Measurements from ENCODE around the gene ASXL3. TPM values are rescaled to one million over a fixed set of nuclear protein-coding genes. Genes with fewer than 3 reads are reported as not detected.

Gene ASXL3
- total and polyA plus RNA-seq, 7 experiments from 2014 or later = not detected

GRCh38 chr18:33710269-33710668 lies 132.2 kb downstream of the ASXL3 start:
- Histone ChIP-seq H3K27ac (ENCODE audit: low read depth, low read length) (no peak overlapping the region), H3K4me1 (ENCODE audit: control insufficient read depth in 2 of 2, insufficient read depth in 2 of 2, low read length in 2 of 2) (no peaks in the 10 kb centered on the region), H3K36me3 (ENCODE audit: control insufficient read depth in 2 of 3, insufficient read depth in 3 of 3, low read length in 3 of 3) (no peaks in the 10 kb centered on the region), H3K9me3 (ENCODE audit: control insufficient read depth in 2 of 3, low read length in 3 of 3) (no peaks in the 10 kb centered on the region), H3K27me3 (ENCODE audit: control insufficient read depth in 2 of 2, insufficient read depth in 2 of 2, low read length in 2 of 2) (no peaks in the 10 kb centered on the region), H3K4me3 (ENCODE audit: low read length) (no peak overlapping the region)
- ATAC-seq (no peak), DNase-seq (no peak)
- Mint-ChIP-seq H3K4me1 (no peaks in the 10 kb centered on the region), H3K4me3 (no peak overlapping the region), H3K36me3 (peaks cover 0 to 3% (median 0%) of the 10 kb centered on the region in 5 donors), H3K27ac (no peak overlapping the region), H3K27me3 (no peaks in the 10 kb centered on the region), H3K9me3 (peaks cover 0 to 11% (median 4%) of the 10 kb centered on the region in 11 donors)
- ChIA-PET POLR2A (no interaction called here), CTCF (interaction anchor here (0.7 kb wide), 1 partner anchor 18 kb away, joined by 5 read pairs; no protein-coding TSS in a partner anchor)
- intact Hi-C loops (cut with micrococcal nuclease) = no loop called here

DNA sequence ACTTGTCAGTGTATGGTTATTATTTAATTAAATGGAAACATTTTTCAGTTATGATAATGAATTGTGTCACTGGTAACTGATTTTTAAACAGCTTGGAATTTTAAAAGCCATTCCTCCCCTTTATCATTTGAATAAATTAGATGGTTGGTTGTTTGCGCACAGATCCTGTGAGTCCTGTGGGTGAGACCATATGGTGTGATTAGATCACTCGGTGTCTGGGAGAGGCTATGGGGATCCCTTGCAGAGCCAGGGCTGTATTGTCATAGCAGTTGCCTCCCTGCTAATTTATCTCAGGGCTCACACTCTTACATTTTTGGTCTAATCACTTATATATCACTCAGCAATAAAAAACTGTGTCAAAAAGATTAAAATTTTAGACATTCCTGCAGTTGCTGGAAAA lies 133.5 kb downstream of the ASXL3 start:
- intact Hi-C loops (cut with micrococcal nuclease) = no loop called here
- H3K27me3 ChIP-seq (ENCODE audit: control insufficient read depth in 2 of 2, insufficient read depth in 2 of 2, low read length in 2 of 2) = no peaks in the 10 kb centered on the region
- Mint-ChIP-seq H3K4me3 (no peak overlapping the region), H3K27ac (no peak overlapping the region), H3K27me3 (no peaks in the 10 kb centered on the region), H3K4me1 (no peaks in the 10 kb centered on the region), H3K9me3 (peaks cover 0 to 11% (median 4%) of the 10 kb centered on the region in 11 donors), H3K36me3 (peaks cover 0 to 3% (median 0%) of the 10 kb centered on the region in 5 donors)
- CTCF ChIA-PET = no interaction called here
- no peaks in the 10 kb centered on the region for H3K36me3 ChIP-seq (ENCODE audit: control insufficient read depth in 2 of 3, insufficient read depth in 3 of 3, low read length in 3 of 3)
- H3K27ac ChIP-seq (ENCODE audit: low read depth, low read length) = no peak overlapping the region
- ATAC-seq (no peak), DNase-seq (no peak)
- no peaks in the 10 kb centered on the region for H3K9me3 ChIP-seq (ENCODE audit: control insufficient read depth in 2 of 3, low read length in 3 of 3)
- POLR2A ChIA-PET = no interaction called here
- H3K4me3 ChIP-seq (ENCODE audit: low read length) = no peak overlapping the region
- no peaks in the 10 kb centered on the region for H3K4me1 ChIP-seq (ENCODE audit: control insufficient read depth in 2 of 2, insufficient read depth in 2 of 2, low read length in 2 of 2)

- ATAC-seq = no peak
- H3K9me3 Mint-ChIP-seq = peaks cover 0 to 11% (median 4%) of the 10 kb centered on the region in 11 donors
- no peaks in the 10 kb centered on the region for H3K27me3 ChIP-seq (ENCODE audit: control insufficient read depth in 2 of 2, insufficient read depth in 2 of 2, low read length in 2 of 2)
- H3K4me1 Mint-ChIP-seq = no peaks in the 10 kb centered on the region
- H3K4me1 ChIP-seq (ENCODE audit: control insufficient read depth in 2 of 2, insufficient read depth in 2 of 2, low read length in 2 of 2) = no peaks in the 10 kb centered on the region
- intact Hi-C loops (cut with micrococcal nuclease) = no loop called here
- POLR2A ChIA-PET = no interaction called here
- H3K27me3 Mint-ChIP-seq = no peaks in the 10 kb centered on the region
- H3K4me3 ChIP-seq (ENCODE audit: low read length) = no peak overlapping the region
- CTCF ChIA-PET = interaction anchor here (0.6 kb wide), 1 partner anchor 171 kb away, joined by 3 read pairs; no protein-coding TSS in a partner anchor
- H3K36me3 Mint-ChIP-seq = peaks cover 0 to 3% (median 0%) of the 10 kb centered on the region in 5 donors
- DNase-seq = no peak
- no peak overlapping the region for H3K27ac Mint-ChIP-seq
- H3K4me3 Mint-ChIP-seq = no peak overlapping the region
- no peaks in the 10 kb centered on the region for H3K9me3 ChIP-seq (ENCODE audit: control insufficient read depth in 2 of 3, low read length in 3 of 3)
- no peaks in the 10 kb centered on the region for H3K36me3 ChIP-seq (ENCODE audit: control insufficient read depth in 2 of 3, insufficient read depth in 3 of 3, low read length in 3 of 3)
- H3K27ac ChIP-seq (ENCODE audit: low read depth, low read length) = no peak overlapping the region
Observed at GRCh38 chr18:33712719-33713118, 134.7 kb downstream of the ASXL3 start.

GRCh38 chr18:33716061-33716683 lies 138.2 kb downstream of the ASXL3 start:
- Mint-ChIP-seq H3K4me3 (no peak overlapping the region), H3K4me1 (no peaks in the 10 kb centered on the region), H3K27ac (no peak overlapping the region), H3K27me3 (no peaks in the 10 kb centered on the region), H3K9me3 (peaks cover 0 to 21% (median 4%) of the 10 kb centered on the region in 11 donors), H3K36me3 (peaks cover 0 to 3% (median 0%) of the 10 kb centered on the region in 5 donors)
- Histone ChIP-seq H3K4me1 (ENCODE audit: control insufficient read depth in 2 of 2, insufficient read depth in 2 of 2, low read length in 2 of 2) (no peaks in the 10 kb centered on the region), H3K9me3 (ENCODE audit: control insufficient read depth in 2 of 3, low read length in 3 of 3) (no peaks in the 10 kb centered on the region), H3K36me3 (ENCODE audit: control insufficient read depth in 2 of 3, insufficient read depth in 3 of 3, low read length in 3 of 3) (no peaks in the 10 kb centered on the region), H3K27ac (ENCODE audit: low read depth, low read length) (no peak overlapping the region), H3K27me3 (ENCODE audit: control insufficient read depth in 2 of 2, insufficient read depth in 2 of 2, low read length in 2 of 2) (no peaks in the 10 kb centered on the region), H3K4me3 (ENCODE audit: low read length) (no peak overlapping the region)
- DNase-seq (no peak), ATAC-seq (no peak)
- ChIA-PET CTCF (no interaction called here), POLR2A (no interaction called here)
- intact Hi-C loops (cut with micrococcal nuclease) = no loop called here

- no peak for DNase-seq
- Histone ChIP-seq H3K4me3 (ENCODE audit: low read length) (no peak overlapping the region), H3K9me3 (ENCODE audit: control insufficient read depth in 2 of 3, low read length in 3 of 3) (no peaks in the 10 kb centered on the region), H3K27me3 (ENCODE audit: control insufficient read depth in 2 of 2, insufficient read depth in 2 of 2, low read length in 2 of 2) (no peaks in the 10 kb centered on the region), H3K27ac (ENCODE audit: low read depth, low read length) (no peak overlapping the region), H3K36me3 (ENCODE audit: control insufficient read depth in 2 of 3, insufficient read depth in 3 of 3, low read length in 3 of 3) (no peaks in the 10 kb centered on the region), H3K4me1 (ENCODE audit: control insufficient read depth in 2 of 2, insufficient read depth in 2 of 2, low read length in 2 of 2) (no peaks in the 10 kb centered on the region)
- H3K36me3 Mint-ChIP-seq = peaks cover 0 to 3% (median 0%) of the 10 kb centered on the region in 5 donors
- H3K27me3 Mint-ChIP-seq = no peaks in the 10 kb centered on the region
- H3K4me3 Mint-ChIP-seq = no peak overlapping the region
- no peak for ATAC-seq
- no peak overlapping the region for H3K27ac Mint-ChIP-seq
- POLR2A ChIA-PET = no interaction called here
- H3K9me3 Mint-ChIP-seq = peaks cover 0 to 21% (median 6%) of the 10 kb centered on the region in 11 donors
- H3K4me1 Mint-ChIP-seq = no peaks in the 10 kb centered on the region
- intact Hi-C loops (cut with micrococcal nuclease) = no loop called here
- CTCF ChIA-PET = no interaction called here
Observed at GRCh38 chr18:33717339-33717738, 139.3 kb downstream of the ASXL3 start.

- Mint-ChIP-seq H3K27me3 (no peaks in the 10 kb centered on the region), H3K27ac (no peak overlapping the region), H3K4me1 (no peaks in the 10 kb centered on the region), H3K4me3 (no peak overlapping the region), H3K9me3 (peaks cover 0 to 21% (median 0%) of the 10 kb centered on the region in 11 donors), H3K36me3 (no peaks in the 10 kb centered on the region)
- intact Hi-C loops (cut with micrococcal nuclease) = no loop called here
- ChIA-PET CTCF (no interaction called here), POLR2A (no interaction called here)
- ATAC-seq = no peak
- H3K27ac ChIP-seq (ENCODE audit: low read depth, low read length) = no peak overlapping the region
- no peaks in the 10 kb centered on the region for H3K27me3 ChIP-seq (ENCODE audit: control insufficient read depth in 2 of 2, insufficient read depth in 2 of 2, low read length in 2 of 2)
- no peak for DNase-seq
- no peak overlapping the region for H3K4me3 ChIP-seq (ENCODE audit: low read length)
- H3K4me1 ChIP-seq (ENCODE audit: control insufficient read depth in 2 of 2, insufficient read depth in 2 of 2, low read length in 2 of 2) = no peaks in the 10 kb centered on the region
- no peaks in the 10 kb centered on the region for H3K36me3 ChIP-seq (ENCODE audit: control insufficient read depth in 2 of 3, insufficient read depth in 3 of 3, low read length in 3 of 3)
- H3K9me3 ChIP-seq (ENCODE audit: control insufficient read depth in 2 of 3, low read length in 3 of 3) = no peaks in the 10 kb centered on the region
Observed at GRCh38 chr18:33720133-33720532, 142.1 kb downstream of the ASXL3 start.

- no peak overlapping the region for H3K4me3 Mint-ChIP-seq
- POLR2A ChIA-PET = no interaction called here
Observed at GRCh38 chr18:33729556-33729955, 151.5 kb downstream of the ASXL3 start.

More at GRCh38 chr18:33729556-33729955, 151.5 kb downstream of the ASXL3 start:
- intact Hi-C loops (cut with micrococcal nuclease) = no loop called here
- Histone ChIP-seq H3K36me3 (ENCODE audit: control insufficient read depth in 2 of 3, insufficient read depth in 3 of 3, low read length in 3 of 3) (no peaks in the 10 kb centered on the region), H3K4me3 (ENCODE audit: low read length) (no peak overlapping the region), H3K27ac (ENCODE audit: low read depth, low read length) (no peak overlapping the region), H3K9me3 (ENCODE audit: control insufficient read depth in 2 of 3, low read length in 3 of 3) (no peaks in the 10 kb centered on the region), H3K27me3 (ENCODE audit: control insufficient read depth in 2 of 2, insufficient read depth in 2 of 2, low read length in 2 of 2) (no peaks in the 10 kb centered on the region), H3K4me1 (ENCODE audit: control insufficient read depth in 2 of 2, insufficient read depth in 2 of 2, low read length in 2 of 2) (no peaks in the 10 kb centered on the region)
- Mint-ChIP-seq H3K27ac (no peak overlapping the region), H3K27me3 (no peaks in the 10 kb centered on the region), H3K4me1 (no peaks in the 10 kb centered on the region), H3K36me3 (no peaks in the 10 kb centered on the region), H3K9me3 (peaks cover 0 to 20% (median 3%) of the 10 kb centered on the region in 11 donors)
- DNase-seq (no peak), ATAC-seq (no peak)
- CTCF ChIA-PET = no interaction called here
